Astrocyte (in vitro differentiated cells and primary cell): ENCODE data around the gene CEACAM1. TPM values are rescaled to one million over a fixed set of nuclear protein-coding genes. Genes with fewer than 3 reads are reported as not detected.
"Not testable (repeated sequence)": the region's sequence is repeated elsewhere in the genome, so short reads cannot be mapped to it uniquely, and the experiment has no call there.

Experiments used
- DNase-seq: peaks from one replicate; pipeline ENCODE4 v3.0.0-alpha.2; 2010; ENCODE audit warnings: low read depth
- FAIRE-seq: peaks from 2 replicates; lab custom pipeline; 2011; peaks lifted over from hg19 to GRCh38; lab: Jason Lieb, UNC
- H2AFZ ChIP-seq: 2 replicates; pipeline ENCODE4 v1.6.0; 2012; ENCODE audit warnings: low read depth, low read length, inconsistent platforms
- H3K27ac ChIP-seq: 2 replicates; pipeline ENCODE4 v1.5.1; 2011; ENCODE audit warnings: low read depth, low read length, inconsistent platforms
- H3K27me3 ChIP-seq: 2 replicates; pipeline ENCODE4 v1.6.0; 2011; ENCODE audit warnings: low read length, inconsistent platforms; ENCODE audit not compliant: insufficient read depth
- H3K36me3 ChIP-seq: 2 replicates; pipeline ENCODE4 v1.5.1; 2011; ENCODE audit warnings: low read length, inconsistent platforms; ENCODE audit not compliant: insufficient read depth
- H3K4me1 ChIP-seq: 2 replicates; pipeline ENCODE4 v1.5.1; 2011; ENCODE audit warnings: low read length, inconsistent platforms; ENCODE audit not compliant: insufficient read depth
- H3K4me2 ChIP-seq: 2 replicates; pipeline ENCODE4 v1.6.0; 2012; ENCODE audit warnings: low read length, inconsistent platforms
- H3K4me3 ChIP-seq: 2 replicates; pipeline ENCODE4 v1.5.1; 2011; ENCODE audit warnings: low read depth, mild to moderate bottlenecking, low read length, inconsistent platforms; ENCODE audit not compliant: insufficient read depth
- H3K79me2 ChIP-seq: 2 replicates; pipeline ENCODE4 v1.6.0; 2012; ENCODE audit warnings: mild to moderate bottlenecking, low read length, inconsistent platforms; ENCODE audit not compliant: insufficient read depth
- H3K9ac ChIP-seq: 2 replicates; pipeline ENCODE4 v1.6.0; 2012; ENCODE audit warnings: mild to moderate bottlenecking, low read length, inconsistent platforms
- H3K9me3 ChIP-seq: 2 replicates; pipeline ENCODE4 v1.5.1; 2012; ENCODE audit warnings: low read depth, mild to moderate bottlenecking, low read length, inconsistent platforms; ENCODE audit not compliant: insufficient read depth
- H4K20me1 ChIP-seq: 2 replicates; pipeline ENCODE4 v1.6.0; 2012; ENCODE audit warnings: low read length, inconsistent platforms; ENCODE audit not compliant: insufficient read depth
- H3K27ac Mint-ChIP-seq: one replicate; pipeline ENCODE4 v1.8.0; 2021; ENCODE audit warnings: mild to moderate bottlenecking, mixed read lengths; ENCODE audit not compliant: unreplicated experiment
- H3K27me3 Mint-ChIP-seq: one replicate; pipeline ENCODE4 v1.8.0; 2021; ENCODE audit warnings: low read depth, mixed read lengths; ENCODE audit not compliant: unreplicated experiment
- H3K36me3 Mint-ChIP-seq: one replicate; pipeline ENCODE4 v1.8.0; 2021; ENCODE audit warnings: low read depth, mixed read lengths; ENCODE audit not compliant: unreplicated experiment
- H3K4me1 Mint-ChIP-seq: one replicate; pipeline ENCODE4 v1.8.0; 2021; ENCODE audit warnings: low read depth, mixed read lengths; ENCODE audit not compliant: unreplicated experiment
- H3K4me3 Mint-ChIP-seq: one replicate; pipeline ENCODE4 v1.8.0; 2021; ENCODE audit warnings: mild to moderate bottlenecking, moderate library complexity, mixed read lengths; ENCODE audit not compliant: unreplicated experiment
- H3K9me3 Mint-ChIP-seq: one replicate; pipeline ENCODE4 v1.8.0; 2021; ENCODE audit warnings: mild to moderate bottlenecking, mixed read lengths; ENCODE audit not compliant: unreplicated experiment
- CTCF ChIP-seq: IDR thresholded peaks from 2 replicates; pipeline ENCODE4 v1.5.1; 2011; ENCODE audit warnings: low read depth, mild to moderate bottlenecking, inconsistent platforms, low read length, moderate library complexity; ENCODE audit not compliant: insufficient read depth
- EZH2 ChIP-seq: IDR thresholded peaks from 2 replicates; pipeline ENCODE4 v1.6.1; 2012; ENCODE audit warnings: mild to moderate bottlenecking, low read length, inconsistent platforms; ENCODE audit not compliant: insufficient read depth
- total RNA-seq: library from RNA; stranded (reverse); gene quantifications from 2 replicates; pipeline ENCODE4 v1.2.1, GENCODE V29; 2021

CEACAM1 gene
- total RNA-seq, 1 donor from 2014 or later, result 1.1 TPM

- H2AFZ ChIP-seq, result no peak overlapping the region
- peaks cover 6% of the 10 kb centered on the region for H3K27me3 ChIP-seq
- H3K4me3 Mint-ChIP-seq, result no peak overlapping the region
- no peaks in the 10 kb centered on the region for H3K9me3 ChIP-seq
- no peak overlapping the region for H3K27ac Mint-ChIP-seq
- FAIRE-seq, result no peak
- H3K36me3 Mint-ChIP-seq, result no peaks in the 10 kb centered on the region
- no peaks in the 10 kb centered on the region for H3K79me2 ChIP-seq
- peaks cover 74% of the 10 kb centered on the region for H3K27me3 Mint-ChIP-seq
- no peaks in the 10 kb centered on the region for H3K4me1 Mint-ChIP-seq
- H3K4me2 ChIP-seq, result no peak overlapping the region
- no peaks in the 10 kb centered on the region for H3K4me1 ChIP-seq
- no peaks in the 10 kb centered on the region for H4K20me1 ChIP-seq
- no peak overlapping the region for H3K9ac ChIP-seq
- H3K4me3 ChIP-seq, result no peak overlapping the region
- H3K36me3 ChIP-seq, result no peaks in the 10 kb centered on the region
- no peak overlapping the region for H3K27ac ChIP-seq
- peaks cover 7% of the 10 kb centered on the region for H3K9me3 Mint-ChIP-seq
- DNase-seq, result no peak
- no peak for TF ChIP-seq CTCF
- no peak for TF ChIP-seq EZH2
Observed at GRCh38 chr19:42561512-42561911, 33.2 kb upstream of the CEACAM1 start.

- Histone ChIP-seq H3K4me2 (no peak overlapping the region), H3K4me1 (no peaks in the 10 kb centered on the region), H3K4me3 (no peak overlapping the region), H3K27me3 (peaks cover 6% of the 10 kb centered on the region), H3K79me2 (no peaks in the 10 kb centered on the region), H3K36me3 (no peaks in the 10 kb centered on the region), H4K20me1 (no peaks in the 10 kb centered on the region), H3K9me3 (no peaks in the 10 kb centered on the region), H3K27ac (no peak overlapping the region), H2AFZ (no peak overlapping the region), H3K9ac (no peak overlapping the region)
- Mint-ChIP-seq H3K9me3 (peaks cover 7% of the 10 kb centered on the region), H3K27me3 (peaks cover 78% of the 10 kb centered on the region), H3K36me3 (no peaks in the 10 kb centered on the region), H3K4me1 (no peaks in the 10 kb centered on the region), H3K27ac (no peak overlapping the region), H3K4me3 (no peak overlapping the region)
- no peak for TF ChIP-seq CTCF
- no peak for TF ChIP-seq EZH2
- no peak for DNase-seq
- FAIRE-seq, result no peak
Observed at GRCh38 chr19:42560731-42561130, 32.5 kb upstream of the CEACAM1 start.

GRCh38 chr19:42558450-42559150 lies 30.3 kb upstream of the CEACAM1 start:
- peaks cover 75% of the 10 kb centered on the region for H3K27me3 Mint-ChIP-seq
- H2AFZ ChIP-seq, result no peak overlapping the region
- H3K4me1 ChIP-seq, result no peaks in the 10 kb centered on the region
- H3K4me3 Mint-ChIP-seq, result no peak overlapping the region
- H3K9me3 ChIP-seq, result no peaks in the 10 kb centered on the region
- H3K27ac Mint-ChIP-seq, result no peak overlapping the region
- no peak overlapping the region for H3K9ac ChIP-seq
- no peak for TF ChIP-seq EZH2
- TF ChIP-seq CTCF, result no peak
- no peak overlapping the region for H3K4me2 ChIP-seq
- FAIRE-seq (no peak), DNase-seq (no peak)
- H3K36me3 Mint-ChIP-seq, result no peaks in the 10 kb centered on the region
- H3K9me3 Mint-ChIP-seq, result peaks cover 7% of the 10 kb centered on the region
- no peak overlapping the region for H3K27ac ChIP-seq
- no peaks in the 10 kb centered on the region for H3K79me2 ChIP-seq
- no peaks in the 10 kb centered on the region for H3K36me3 ChIP-seq
- no peak overlapping the region for H3K4me3 ChIP-seq
- no peaks in the 10 kb centered on the region for H4K20me1 ChIP-seq
- H3K4me1 Mint-ChIP-seq, result no peaks in the 10 kb centered on the region
- H3K27me3 ChIP-seq, result peaks cover 10% of the 10 kb centered on the region

- FAIRE-seq, H3K4me3 ChIP-seq, H3K9me3 ChIP-seq, H3K27me3 ChIP-seq, H3K36me3 ChIP-seq, H3K9ac ChIP-seq, H3K9me3 Mint-ChIP-seq, H3K4me2 ChIP-seq, H3K27ac Mint-ChIP-seq, H3K4me3 Mint-ChIP-seq, H3K79me2 ChIP-seq, H3K36me3 Mint-ChIP-seq, DNase-seq, H3K4me1 Mint-ChIP-seq, H3K27ac ChIP-seq, H2AFZ ChIP-seq, H4K20me1 ChIP-seq, H3K4me1 ChIP-seq: not testable (repeated sequence)
- peaks cover 71% of the 10 kb centered on the region for H3K27me3 Mint-ChIP-seq
Observed at GRCh38 chr19:42557386-42557871, 29.1 kb upstream of the CEACAM1 start.
